GM18951 (cell line): ENCODE measurements around the gene LRCH3.
A peak's percentile ranks its signal among the peaks of the same experiment; 100 is the strongest.

Experiments
- POLR2A ChIP-seq: IDR thresholded peaks from 4 replicates; pipeline ENCODE4 v1.6.1; 2011; ENCODE audit warnings: mild to moderate bottlenecking; ENCODE audit not compliant: insufficient read length, insufficient read depth; ENCODE audit errors: extremely low read depth
- in situ Hi-C: fragments of 300-500 bp; cut with MboI; formaldehyde crosslinking; loops from one replicate; pipeline ENCODE4 v1.12.0; 2022; ENCODE audit warnings: low sequenced_read_pairs, mixed read lengths, inconsistent platforms; ENCODE audit not compliant: unreplicated experiment

LRCH3 gene

DNA sequence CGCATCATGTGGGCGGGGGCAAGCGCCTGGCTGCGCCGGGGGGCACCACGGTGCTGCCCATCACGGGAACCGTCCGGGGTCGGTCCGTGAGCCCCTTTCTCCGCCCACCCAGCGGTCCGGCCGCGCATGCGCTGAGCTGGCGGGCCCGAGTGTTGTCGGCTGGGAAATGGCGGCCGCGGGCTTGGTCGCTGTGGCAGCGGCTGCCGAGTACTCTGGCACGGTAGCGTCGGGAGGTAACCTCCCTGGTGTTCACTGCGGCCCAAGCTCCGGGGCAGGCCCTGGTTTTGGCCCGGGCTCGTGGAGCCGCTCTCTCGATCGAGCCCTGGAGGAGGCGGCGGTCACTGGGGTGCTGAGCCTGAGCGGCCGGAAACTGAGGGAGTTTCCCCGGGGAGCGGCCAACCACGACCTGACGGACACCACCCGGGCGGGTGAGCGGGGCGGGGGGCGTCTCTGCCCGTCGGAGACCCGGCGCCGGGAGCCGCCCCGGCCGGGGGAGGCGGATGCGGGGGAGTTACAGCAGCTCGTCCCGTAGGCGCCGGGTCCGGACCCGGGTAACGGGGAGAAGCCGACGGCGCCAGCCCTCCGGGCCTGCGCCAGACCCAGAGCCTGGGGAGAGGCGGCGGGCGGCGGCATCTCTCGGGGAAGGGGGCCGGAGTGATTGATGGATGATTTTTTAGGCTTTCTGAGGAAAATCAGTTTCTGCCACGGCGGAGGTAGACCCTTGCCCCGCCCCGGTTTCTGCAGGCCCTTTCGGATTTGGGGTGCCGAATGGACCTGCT, at the start of gene LRCH3:
TSS of gene LRCH3 (plus strand) at position 142 of the 779 bp plus-strand sequence. CDS start at position 167, 25 bp downstream.
- in situ Hi-C loops: no loop called here
- peak; percentile 98 for TF ChIP-seq POLR2A

DNA sequence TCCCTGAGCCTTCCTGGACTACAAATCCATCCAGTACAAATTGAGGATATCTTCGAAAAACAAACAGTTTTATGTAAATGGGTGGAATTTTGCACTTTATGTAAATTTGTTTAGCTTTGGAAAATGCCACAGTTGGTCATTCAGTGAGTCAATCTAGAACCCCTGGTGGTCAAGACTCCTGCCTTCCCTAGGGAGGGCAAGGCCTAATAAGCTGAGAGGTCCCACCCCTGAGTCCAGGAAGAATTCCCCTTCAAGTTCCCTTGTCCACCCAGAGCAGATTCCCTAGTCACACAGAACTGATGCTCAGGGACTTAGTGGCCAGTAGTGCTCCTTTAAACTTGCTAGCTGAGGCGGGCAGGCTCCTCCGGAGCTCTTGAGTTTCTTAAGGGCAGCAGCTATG, 48.3 kb upstream of the LRCH3 start:
- TF ChIP-seq POLR2A: no peak
- in situ Hi-C loops: no loop called here

DNA sequence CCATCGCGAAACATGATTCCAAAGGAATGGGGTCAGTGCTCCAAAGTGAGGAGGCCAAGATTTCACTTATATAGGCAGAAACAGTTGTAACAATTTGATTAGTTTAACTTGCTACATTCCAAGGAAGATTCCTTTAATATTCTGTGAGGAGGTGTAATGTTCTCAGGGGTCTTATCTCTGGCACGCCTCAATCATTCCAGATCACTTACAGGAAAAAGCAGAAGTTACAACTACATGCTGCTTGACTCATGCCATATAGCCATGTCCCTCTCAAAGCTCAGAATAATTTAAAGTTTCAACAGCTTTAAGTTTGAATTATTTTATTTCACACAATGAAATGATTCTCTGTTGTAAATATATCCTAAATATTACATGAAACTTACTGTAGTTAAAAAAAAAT, 44.8 kb upstream of the LRCH3 start:
- in situ Hi-C loops: no loop called here
- no peak for TF ChIP-seq POLR2A

- no peak for TF ChIP-seq POLR2A
- in situ Hi-C loops: no loop called here
Observed at GRCh38 chr3:197746801-197747237, 44.2 kb upstream of the LRCH3 start.

DNA sequence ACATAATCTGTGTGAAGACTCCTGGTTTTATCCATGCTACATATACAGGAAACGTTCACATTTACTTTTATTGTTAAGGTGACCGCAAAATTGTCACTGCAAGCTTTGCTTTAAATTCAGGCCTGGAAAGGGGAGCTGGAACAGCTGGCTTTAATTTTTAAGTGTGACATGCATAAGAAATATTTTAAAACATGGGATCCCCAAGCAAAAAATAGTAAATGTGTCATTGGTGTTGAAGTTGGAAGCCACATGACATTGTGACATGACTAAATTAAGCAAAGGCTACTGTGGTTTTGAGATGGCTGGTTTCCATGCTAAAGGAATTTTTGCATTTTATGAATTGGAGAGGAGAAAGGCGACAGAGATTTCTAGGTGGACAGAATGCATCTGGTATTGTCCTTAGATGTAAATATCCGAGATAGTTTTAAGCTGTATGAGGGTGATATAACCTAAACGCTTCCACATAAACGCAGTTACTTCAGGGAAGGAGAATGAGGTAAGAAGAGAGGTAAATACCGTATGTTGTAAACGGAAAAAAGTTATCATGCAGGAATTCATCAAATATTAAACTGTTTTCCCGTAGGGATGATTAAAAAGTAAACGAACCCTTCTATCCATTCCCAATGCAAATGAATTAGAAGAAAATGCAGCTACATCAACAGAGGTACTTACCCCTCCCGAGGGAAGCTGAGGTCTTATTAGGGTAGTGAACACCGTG, 42.3 kb upstream of the LRCH3 start:
- TF ChIP-seq POLR2A: no peak
- in situ Hi-C loops: no loop called here

DNA sequence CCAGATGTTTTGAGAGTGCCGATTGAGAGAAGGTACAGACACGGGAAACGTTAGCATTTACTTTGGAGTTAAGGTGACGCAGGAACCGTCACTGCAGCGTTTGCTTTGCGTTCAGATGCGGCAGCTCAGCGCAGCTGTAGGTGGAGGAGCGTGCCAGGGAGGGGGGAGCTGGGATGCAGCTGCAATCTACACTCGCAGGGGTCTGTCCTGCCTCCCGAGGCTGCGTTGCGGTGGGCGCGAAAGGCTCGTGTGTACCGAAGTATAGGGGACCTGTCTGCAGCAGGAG, 41.8 kb upstream of the LRCH3 start:
- no peak for TF ChIP-seq POLR2A
- in situ Hi-C loops: no loop called here

DNA sequence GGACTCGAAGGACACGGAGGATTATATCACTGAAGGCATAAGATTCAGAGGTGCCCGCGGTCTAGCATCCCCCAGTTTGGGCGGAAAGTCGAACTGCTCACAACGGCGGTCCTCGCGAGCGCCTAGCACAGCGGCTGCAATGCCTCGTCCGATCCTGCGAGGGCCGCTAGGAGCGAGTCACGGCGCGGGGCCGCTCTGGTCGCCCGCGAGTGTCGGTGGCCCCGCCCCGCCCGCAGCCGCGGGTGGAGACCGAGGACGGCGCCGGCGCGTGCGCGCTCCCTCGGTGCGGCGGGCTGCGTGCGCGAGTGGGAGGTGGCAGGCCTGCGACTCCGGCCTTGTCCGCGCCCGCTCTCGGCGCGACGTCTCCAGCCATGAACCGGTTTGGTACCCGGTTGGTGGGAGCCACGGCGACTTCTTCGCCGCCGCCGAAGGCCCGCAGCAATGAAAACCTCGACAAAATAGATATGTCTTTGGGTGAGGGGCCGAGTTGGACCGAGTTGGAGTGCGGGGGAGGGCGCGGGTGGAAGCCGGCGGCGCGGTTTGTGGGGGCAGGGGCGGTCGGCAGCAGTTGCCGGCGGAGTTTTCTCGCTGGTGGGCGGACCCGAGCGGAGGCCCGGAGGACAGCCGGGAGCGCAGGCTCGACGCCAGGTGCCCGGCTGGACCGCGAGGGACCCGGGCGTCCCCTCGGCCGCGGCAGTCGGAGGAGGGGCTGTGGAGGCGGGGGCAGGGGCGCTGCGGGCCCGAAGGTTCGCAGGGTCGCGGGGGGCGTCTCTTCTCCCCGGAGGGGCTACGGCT, 41.3 kb upstream of the LRCH3 start, which contains the start of gene FYTTD1:
TSS of gene FYTTD1 (plus strand) at position 283 of the 795 bp plus-strand sequence. CDS start at position 372, 89 bp downstream.
- in situ Hi-C loops: no loop called here
- TF ChIP-seq POLR2A: peak; percentile 79

GRCh38 chr3:197750396-197750831, 40.6 kb upstream of the LRCH3 start:
- peak; percentile 47 for TF ChIP-seq POLR2A
- in situ Hi-C loops: no loop called here

DNA sequence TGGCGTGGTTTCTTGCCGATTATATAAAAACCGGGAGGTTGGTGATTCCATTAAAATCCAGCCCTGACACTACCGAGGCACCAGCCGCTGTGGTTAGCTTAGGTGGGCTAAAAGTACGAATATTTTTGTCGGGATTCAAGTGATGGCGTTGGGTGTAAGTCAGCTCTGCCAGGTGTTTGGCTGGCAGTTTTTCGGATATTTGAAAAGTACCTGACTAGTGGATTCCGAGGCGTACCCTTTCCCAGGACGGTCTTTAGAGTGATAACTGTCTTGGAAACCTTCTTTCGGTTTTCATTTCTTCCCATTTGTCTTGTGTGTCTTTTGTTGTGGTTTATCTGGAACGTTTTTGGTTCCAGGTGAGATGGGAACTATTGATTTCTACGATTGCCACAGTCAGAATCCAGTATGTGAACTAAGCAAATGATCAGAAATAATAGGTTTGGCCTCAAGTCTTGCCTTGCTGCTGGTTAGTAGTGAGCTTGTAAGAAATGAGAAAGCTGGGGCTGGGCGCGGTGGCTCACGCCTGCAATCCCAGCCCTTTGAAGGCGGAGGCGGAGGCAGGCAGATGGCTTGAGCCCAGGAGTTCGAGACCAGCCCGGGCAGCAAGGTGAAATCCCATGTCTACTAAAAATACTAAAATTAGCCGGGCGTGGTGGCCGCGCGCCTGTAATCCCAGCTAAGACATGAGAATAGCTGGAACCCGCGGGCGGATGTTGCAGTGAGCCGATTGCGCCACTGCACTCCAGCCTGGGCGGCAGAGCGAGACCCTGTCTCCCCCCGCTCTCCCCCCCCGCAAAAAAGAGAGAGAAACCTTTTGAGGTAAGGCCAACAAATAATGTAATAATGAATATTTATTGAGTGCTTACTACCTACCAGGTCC, 40.0 kb upstream of the LRCH3 start:
- TF ChIP-seq POLR2A: no peak
- in situ Hi-C loops: no loop called here

DNA sequence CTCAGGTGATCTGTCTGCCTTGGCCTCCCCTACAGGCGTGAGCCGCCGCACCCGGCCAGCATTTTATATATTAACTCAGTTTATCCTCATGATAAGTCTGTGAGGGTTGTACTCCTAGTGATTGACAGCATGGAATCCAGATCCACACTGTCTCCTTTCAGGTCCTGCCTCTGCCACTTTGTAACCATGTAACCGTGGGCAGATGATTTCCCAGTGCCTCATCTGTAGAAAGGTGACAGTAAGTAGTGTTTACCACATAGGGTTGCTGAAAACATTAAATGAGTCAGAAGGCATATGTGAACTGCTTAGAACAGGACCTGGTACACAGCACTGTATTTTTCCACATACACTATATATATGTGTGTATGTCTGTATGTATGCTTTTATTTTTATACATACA, 38.9 kb upstream of the LRCH3 start:
- TF ChIP-seq POLR2A: no peak
- in situ Hi-C loops: no loop called here

- TF ChIP-seq POLR2A: no peak
- in situ Hi-C loops: no loop called here
Observed at GRCh38 chr3:197753263-197753662, 37.8 kb upstream of the LRCH3 start.

- in situ Hi-C loops: no loop called here
- TF ChIP-seq POLR2A: no peak
Observed at GRCh38 chr3:197756704-197757103, 34.4 kb upstream of the LRCH3 start.
